Loucy (cell line): Measurements from ENCODE around the gene ASB1.

ENCODE experiments used
- H2AFZ ChIP-seq: fragments of 200-600 bp; sonication (generic); 2 replicates; pipeline ENCODE4 v1.6.0; 2016; ENCODE audit warnings: antibody characterized with exemption, mild to moderate bottlenecking, low read length, moderate library complexity
- H3F3A ChIP-seq: fragments of 200-600 bp; 2 replicates; pipeline ENCODE4 v1.6.0; 2016; ENCODE audit warnings: antibody characterized with exemption, low read depth, mild to moderate bottlenecking
- H3K27me3 ChIP-seq: fragments of 200-600 bp; sonication (generic); 2 replicates; pipeline ENCODE4 v1.6.1; 2014; ENCODE audit warnings: low read length, mild to moderate bottlenecking; ENCODE audit not compliant: insufficient read depth, poor library complexity, severe bottlenecking
- H3K36me3 ChIP-seq: fragments of 200-600 bp; sonication (generic); 2 replicates; pipeline ENCODE4 v1.6.1; 2016; ENCODE audit warnings: low read length; ENCODE audit not compliant: insufficient read depth
- H3K4me1 ChIP-seq: fragments of 200-600 bp; sonication (generic); 2 replicates; pipeline ENCODE4 v1.5.1; 2014; ENCODE audit warnings: low read length, mild to moderate bottlenecking; ENCODE audit not compliant: insufficient read depth, poor library complexity, severe bottlenecking
- H3K4me2 ChIP-seq: fragments of 200-600 bp; sonication (generic); 2 replicates; pipeline ENCODE4 v1.6.0; 2014; ENCODE audit warnings: antibody characterized with exemption, low read length, low read depth, mild to moderate bottlenecking; ENCODE audit not compliant: poor library complexity, severe bottlenecking
- H3K4me3 ChIP-seq: fragments of 200-600 bp; sonication (generic); 2 replicates; pipeline ENCODE4 v1.5.1; 2014; ENCODE audit warnings: low read length, mild to moderate bottlenecking, mixed read lengths; ENCODE audit not compliant: poor library complexity, severe bottlenecking
- H3K79me2 ChIP-seq: fragments of 200-600 bp; sonication (generic); 2 replicates; pipeline ENCODE4 v1.6.1; 2014; ENCODE audit warnings: low read length; ENCODE audit not compliant: insufficient read depth
- H3K9ac ChIP-seq: fragments of 200-600 bp; sonication (generic); 2 replicates; pipeline ENCODE4 v1.6.0; 2014; ENCODE audit warnings: mild to moderate bottlenecking, low read depth, low read length, moderate library complexity; ENCODE audit not compliant: poor library complexity, severe bottlenecking
- H3K9me2 ChIP-seq: fragments of 200-600 bp; sonication (generic); replicated peaks from 2 replicates; pipeline ENCODE4 v1.6.1; 2016; ENCODE audit warnings: low read depth, low read length, mixed read lengths
- H3K9me3 ChIP-seq: fragments of 200-600 bp; sonication (generic); 2 replicates; pipeline ENCODE4 v1.6.1; 2014; ENCODE audit warnings: mild to moderate bottlenecking, antibody characterized with exemption, low read length, low read depth; ENCODE audit not compliant: insufficient read depth
- H4K20me1 ChIP-seq: fragments of 200-600 bp; sonication (generic); 2 replicates; pipeline ENCODE4 v1.6.0; 2014; ENCODE audit warnings: antibody characterized with exemption, low read length, mild to moderate bottlenecking; ENCODE audit not compliant: insufficient read depth, poor library complexity, severe bottlenecking
- CTCF ChIP-seq: fragments of 200-600 bp; sonication (generic); conservative IDR thresholded peaks from 2 replicates; pipeline ENCODE4 v1.5.1; 2014; ENCODE audit warnings: mild to moderate bottlenecking, antibody characterized with exemption, low read length
- EZH2phosphoT487 ChIP-seq: fragments of 200-600 bp; IDR thresholded peaks from 2 replicates; pipeline ENCODE4 v1.6.1; 2018; ENCODE audit warnings: antibody characterized with exemption, mild to moderate bottlenecking, moderate library complexity, borderline replicate concordance

Gene ASB1

GRCh38 chr2:238420878-238421694 lies 5.6 kb upstream of the ASB1 start:
- Histone ChIP-seq H2AFZ (no peak overlapping the region), H4K20me1 (no peaks in the 10 kb centered on the region), H3K4me3 (no peak overlapping the region), H3F3A (no peaks in the 10 kb centered on the region), H3K9ac (no peak overlapping the region), H3K79me2 (no peaks in the 10 kb centered on the region; the same call in none of the 2 replicates), H3K4me1 (peaks cover 13% of the 10 kb centered on the region), H3K36me3 (no peaks in the 10 kb centered on the region), H3K9me3 (peaks cover 3% of the 10 kb centered on the region; the same call in 1 of the 2 replicates), H3K9me2 (no peaks in the 10 kb centered on the region), H3K27me3 (no peaks in the 10 kb centered on the region), H3K4me2 (no peak overlapping the region)
- TF ChIP-seq EZH2phosphoT487 (no peak), CTCF (no peak)

GRCh38 chr2:238421695-238422035 lies 5.1 kb upstream of the ASB1 start:
- TF ChIP-seq CTCF (no peak), EZH2phosphoT487 (no peak)

GRCh38 chr2:238422285-238422684 lies 4.4 kb upstream of the ASB1 start:
- H2AFZ ChIP-seq: no peak overlapping the region
- TF ChIP-seq EZH2phosphoT487: no peak
- TF ChIP-seq CTCF: no peak

More at GRCh38 chr2:238421695-238422035, 5.1 kb upstream of the ASB1 start:
- Histone ChIP-seq H4K20me1 (no peaks in the 10 kb centered on the region), H2AFZ (no peak overlapping the region), H3K9me3 (no peaks in the 10 kb centered on the region), H3K9ac (no peak overlapping the region), H3K4me3 (no peak overlapping the region), H3K9me2 (no peaks in the 10 kb centered on the region), H3K79me2 (no peaks in the 10 kb centered on the region; the same call in none of the 2 replicates), H3K27me3 (no peaks in the 10 kb centered on the region), H3K4me1 (peaks cover 15% of the 10 kb centered on the region), H3K36me3 (no peaks in the 10 kb centered on the region), H3F3A (no peaks in the 10 kb centered on the region), H3K4me2 (no peak overlapping the region)

More at GRCh38 chr2:238422285-238422684, 4.4 kb upstream of the ASB1 start:
- Histone ChIP-seq H3K27me3 (peaks cover 4% of the 10 kb centered on the region), H3F3A (no peaks in the 10 kb centered on the region), H3K36me3 (no peaks in the 10 kb centered on the region), H3K4me3 (no peak overlapping the region), H3K4me1 (peaks cover 15% of the 10 kb centered on the region), H3K4me2 (no peak overlapping the region), H3K9me3 (no peaks in the 10 kb centered on the region), H3K9ac (no peak overlapping the region), H4K20me1 (no peaks in the 10 kb centered on the region), H3K9me2 (no peaks in the 10 kb centered on the region), H3K79me2 (peaks cover 3% of the 10 kb centered on the region)
